ENCODE measurements around the gene C16orf78.

C16orf78 gene

GRCh38 chr16:49373504-49373903, at the start of gene C16orf78:
C16orf78 (plus strand) TSS chr16:49373804; CDS start chr16:49373940, 136 bp downstream.
- WGBS (ENCODE audit: insufficient coverage, insufficient read length) = no CpG with 5 or more reads among the region's 4 CpGs
- no peak within 1 kb of the TSS for H3K4me3 ChIP-seq (ENCODE audit: low read length)
- no peaks in the 10 kb centered on the region for H3K9me3 ChIP-seq (ENCODE audit: control insufficient read depth, insufficient read depth, low read length)
- DNase-seq (ENCODE audit: low read depth, low spot score) = no peak
- H3K27ac ChIP-seq (ENCODE audit: low read length) = no peak within 1 kb of the TSS
- peaks cover 3% of the 10 kb centered on the region for H3K4me1 ChIP-seq (ENCODE audit: control insufficient read depth, insufficient read depth, low read length)
- H3K36me3 ChIP-seq (ENCODE audit: control insufficient read depth, insufficient read depth, low read length) = no peaks in the 10 kb centered on the region
- no peaks in the 10 kb centered on the region; the same call in 1 of the 2 replicates for H3K27me3 ChIP-seq (ENCODE audit: control insufficient read depth, insufficient read depth, low read length)

GRCh38 chr16:49324703-49325102, 48.9 kb upstream of the C16orf78 start:
- DNase-seq (ENCODE audit: low read depth, low spot score) = no peak
- Histone ChIP-seq H3K27me3 (ENCODE audit: control insufficient read depth, insufficient read depth, low read length) (no peaks in the 10 kb centered on the region), H3K4me1 (ENCODE audit: control insufficient read depth, insufficient read depth, low read length) (no peaks in the 10 kb centered on the region), H3K9me3 (ENCODE audit: control insufficient read depth, insufficient read depth, low read length) (no peaks in the 10 kb centered on the region; the same call in 1 of the 2 replicates), H3K36me3 (ENCODE audit: control insufficient read depth, insufficient read depth, low read length) (no peaks in the 10 kb centered on the region), H3K4me3 (ENCODE audit: low read length) (no peak overlapping the region), H3K27ac (ENCODE audit: low read length) (no peak overlapping the region)
- WGBS (ENCODE audit: insufficient coverage, insufficient read length) = no CpG with 5 or more reads among the region's 9 CpGs

GRCh38 chr16:49327466-49327865, 46.1 kb upstream of the C16orf78 start:
- no CpG with 5 or more reads among the region's 4 CpGs for WGBS (ENCODE audit: insufficient coverage, insufficient read length)
- Histone ChIP-seq H3K27me3 (ENCODE audit: control insufficient read depth, insufficient read depth, low read length) (no peaks in the 10 kb centered on the region), H3K4me3 (ENCODE audit: low read length) (no peak overlapping the region), H3K36me3 (ENCODE audit: control insufficient read depth, insufficient read depth, low read length) (no peaks in the 10 kb centered on the region), H3K4me1 (ENCODE audit: control insufficient read depth, insufficient read depth, low read length) (no peaks in the 10 kb centered on the region), H3K9me3 (ENCODE audit: control insufficient read depth, insufficient read depth, low read length) (no peaks in the 10 kb centered on the region), H3K27ac (ENCODE audit: low read length) (no peak overlapping the region)
- DNase-seq (ENCODE audit: low read depth, low spot score) = no peak

- no CpG with 5 or more reads among the region's 4 CpGs for WGBS (ENCODE audit: insufficient coverage, insufficient read length)
- H3K27me3 ChIP-seq (ENCODE audit: control insufficient read depth, insufficient read depth, low read length) = no peaks in the 10 kb centered on the region
- H3K36me3 ChIP-seq (ENCODE audit: control insufficient read depth, insufficient read depth, low read length) = no peaks in the 10 kb centered on the region
- H3K4me1 ChIP-seq (ENCODE audit: control insufficient read depth, insufficient read depth, low read length) = no peaks in the 10 kb centered on the region
- DNase-seq (ENCODE audit: low read depth, low spot score) = no peak
- H3K9me3 ChIP-seq (ENCODE audit: control insufficient read depth, insufficient read depth, low read length) = no peaks in the 10 kb centered on the region
- H3K4me3 ChIP-seq (ENCODE audit: low read length) = no peak overlapping the region
- H3K27ac ChIP-seq (ENCODE audit: low read length) = no peak overlapping the region
Observed at GRCh38 chr16:49328325-49328724, 45.3 kb upstream of the C16orf78 start.

- H3K27me3 ChIP-seq (ENCODE audit: control insufficient read depth, insufficient read depth, low read length) = no peaks in the 10 kb centered on the region
- H3K4me1 ChIP-seq (ENCODE audit: control insufficient read depth, insufficient read depth, low read length) = no peaks in the 10 kb centered on the region
- no peak overlapping the region for H3K27ac ChIP-seq (ENCODE audit: low read length)
- H3K36me3 ChIP-seq (ENCODE audit: control insufficient read depth, insufficient read depth, low read length) = no peaks in the 10 kb centered on the region
- no peak for DNase-seq (ENCODE audit: low read depth, low spot score)
- H3K9me3 ChIP-seq (ENCODE audit: control insufficient read depth, insufficient read depth, low read length) = no peaks in the 10 kb centered on the region
- no peak overlapping the region for H3K4me3 ChIP-seq (ENCODE audit: low read length)
- WGBS (ENCODE audit: insufficient coverage, insufficient read length) = no CpG with 5 or more reads among the region's 9 CpGs
Observed at GRCh38 chr16:49330562-49331201, 42.9 kb upstream of the C16orf78 start.

GRCh38 chr16:49332589-49333258, 40.9 kb upstream of the C16orf78 start:
- no peak for DNase-seq (ENCODE audit: low read depth, low spot score)
- H3K27ac ChIP-seq (ENCODE audit: low read length) = no peak overlapping the region

GRCh38 chr16:49333259-49333597, 40.4 kb upstream of the C16orf78 start:
- H3K9me3 ChIP-seq (ENCODE audit: control insufficient read depth, insufficient read depth, low read length) = no peaks in the 10 kb centered on the region

More at GRCh38 chr16:49332589-49333258, 40.9 kb upstream of the C16orf78 start:
- Histone ChIP-seq H3K9me3 (ENCODE audit: control insufficient read depth, insufficient read depth, low read length) (no peaks in the 10 kb centered on the region), H3K4me3 (ENCODE audit: low read length) (no peak overlapping the region), H3K36me3 (ENCODE audit: control insufficient read depth, insufficient read depth, low read length) (no peaks in the 10 kb centered on the region), H3K27me3 (ENCODE audit: control insufficient read depth, insufficient read depth, low read length) (no peaks in the 10 kb centered on the region), H3K4me1 (ENCODE audit: control insufficient read depth, insufficient read depth, low read length) (no peaks in the 10 kb centered on the region)
- no CpG with 5 or more reads among the region's 2 CpGs for WGBS (ENCODE audit: insufficient coverage, insufficient read length)

GRCh38 chr16:49335828-49336227, 37.8 kb upstream of the C16orf78 start:
- Histone ChIP-seq H3K4me3 (ENCODE audit: low read length) (no peak overlapping the region), H3K36me3 (ENCODE audit: control insufficient read depth, insufficient read depth, low read length) (no peaks in the 10 kb centered on the region), H3K27ac (ENCODE audit: low read length) (no peak overlapping the region), H3K4me1 (ENCODE audit: control insufficient read depth, insufficient read depth, low read length) (no peaks in the 10 kb centered on the region), H3K27me3 (ENCODE audit: control insufficient read depth, insufficient read depth, low read length) (no peaks in the 10 kb centered on the region), H3K9me3 (ENCODE audit: control insufficient read depth, insufficient read depth, low read length) (no peaks in the 10 kb centered on the region)
- no peak for DNase-seq (ENCODE audit: low read depth, low spot score)
- WGBS (ENCODE audit: insufficient coverage, insufficient read length) = no CpG with 5 or more reads among the region's 8 CpGs

More at GRCh38 chr16:49333259-49333597, 40.4 kb upstream of the C16orf78 start:
- H3K4me3 ChIP-seq (ENCODE audit: low read length) = no peak overlapping the region
- no peaks in the 10 kb centered on the region for H3K36me3 ChIP-seq (ENCODE audit: control insufficient read depth, insufficient read depth, low read length)
- no peaks in the 10 kb centered on the region for H3K27me3 ChIP-seq (ENCODE audit: control insufficient read depth, insufficient read depth, low read length)
- H3K27ac ChIP-seq (ENCODE audit: low read length) = no peak overlapping the region
- no peaks in the 10 kb centered on the region for H3K4me1 ChIP-seq (ENCODE audit: control insufficient read depth, insufficient read depth, low read length)
- WGBS (ENCODE audit: insufficient coverage, insufficient read length) = no CpG with 5 or more reads among the region's 7 CpGs
- no peak for DNase-seq (ENCODE audit: low read depth, low spot score)

GRCh38 chr16:49336581-49336980, 37.0 kb upstream of the C16orf78 start:
- no peaks in the 10 kb centered on the region for H3K9me3 ChIP-seq (ENCODE audit: control insufficient read depth, insufficient read depth, low read length)

GRCh38 chr16:49337814-49338350, 35.7 kb upstream of the C16orf78 start:
- Histone ChIP-seq H3K4me1 (ENCODE audit: control insufficient read depth, insufficient read depth, low read length) (no peaks in the 10 kb centered on the region), H3K27me3 (ENCODE audit: control insufficient read depth, insufficient read depth, low read length) (no peaks in the 10 kb centered on the region), H3K4me3 (ENCODE audit: low read length) (no peak overlapping the region), H3K36me3 (ENCODE audit: control insufficient read depth, insufficient read depth, low read length) (no peaks in the 10 kb centered on the region), H3K27ac (ENCODE audit: low read length) (no peak overlapping the region), H3K9me3 (ENCODE audit: control insufficient read depth, insufficient read depth, low read length) (no peaks in the 10 kb centered on the region)
- DNase-seq (ENCODE audit: low read depth, low spot score) = no peak
- no CpG with 5 or more reads among the region's 6 CpGs for WGBS (ENCODE audit: insufficient coverage, insufficient read length)

More at GRCh38 chr16:49336581-49336980, 37.0 kb upstream of the C16orf78 start:
- WGBS (ENCODE audit: insufficient coverage, insufficient read length) = no CpG with 5 or more reads among the region's 3 CpGs
- no peaks in the 10 kb centered on the region for H3K36me3 ChIP-seq (ENCODE audit: control insufficient read depth, insufficient read depth, low read length)
- H3K4me3 ChIP-seq (ENCODE audit: low read length) = no peak overlapping the region
- H3K27me3 ChIP-seq (ENCODE audit: control insufficient read depth, insufficient read depth, low read length) = no peaks in the 10 kb centered on the region
- H3K4me1 ChIP-seq (ENCODE audit: control insufficient read depth, insufficient read depth, low read length) = no peaks in the 10 kb centered on the region
- no peak for DNase-seq (ENCODE audit: low read depth, low spot score)
- H3K27ac ChIP-seq (ENCODE audit: low read length) = no peak overlapping the region

Measured in iPS DF 6.9 (cell line).